Sigmoid colon (tissue), 7 donors: Measurements from ENCODE around the gene MAD1L1. TPM values are rescaled to one million over a fixed set of nuclear protein-coding genes. Genes with fewer than 3 reads are reported as not detected.
"Not testable (repeated sequence)": the region's sequence is repeated elsewhere in the genome, so short reads cannot be mapped to it uniquely, and the experiment has no call there.

ENCODE experiments used
- DNase-seq: peaks from one replicate; pipeline ENCODE4 v3.0.0-alpha.2; 2019
- H3K27ac ChIP-seq, 4 donors: fragments of 200-600 bp; sonication (generic); one replicate each; pipeline ENCODE4 v1.5.1; 2016 to 2019; ENCODE audit warnings: mild to moderate bottlenecking in 1 of 4
- H3K27me3 ChIP-seq, 3 donors: fragments of 200-600 bp; sonication (generic); one replicate each; pipeline ENCODE4 v1.5.1; 2019; ENCODE audit warnings: mild to moderate bottlenecking in 1 of 3
- H3K36me3 ChIP-seq, 4 donors: fragments of 200-600 bp; sonication (generic); one replicate each; pipeline ENCODE4 v1.5.1; 2016 to 2019
- H3K4me1 ChIP-seq, 4 donors: fragments of 200-600 bp; sonication (generic); one replicate each; pipeline ENCODE4 v1.5.1; 2017 to 2019
- H3K4me3 ChIP-seq, 4 donors: fragments of 200-600 bp; sonication (generic); one replicate each; pipeline ENCODE4 v1.5.1; 2017 to 2019; ENCODE audit warnings: mild to moderate bottlenecking in 2 of 4, moderate library complexity in 1 of 4
- H3K9me3 ChIP-seq, 4 donors: fragments of 200-600 bp in 3 of 4; sonication (generic) in 3 of 4; one replicate each; pipeline versions ENCODE4 v1.5.1 to v1.6.1; 2013 to 2019
- EP300 ChIP-seq, 4 donors: sonication (generic); formaldehyde crosslinking; IDR thresholded peaks; one replicate each; pipeline ENCODE4 v1.6.1; 2017; ENCODE audit warnings: antibody characterized with exemption in 4 of 4
- POLR2A ChIP-seq, 2 donors: fragments of 450-650 bp; IDR thresholded peaks; one replicate each; pipeline ENCODE4 v1.6.1; 2016; ENCODE audit warnings: antibody characterized with exemption in 2 of 2, mild to moderate bottlenecking in 2 of 2, moderate library complexity in 2 of 2
- POLR2AphosphoS5 ChIP-seq, 4 donors: sonication (generic); formaldehyde crosslinking; IDR thresholded peaks; one replicate each; pipeline ENCODE4 v1.6.1; 2017; ENCODE audit warnings: antibody characterized with exemption in 4 of 4
- WGBS, 2 donors: extraction: QIAGEN DNeasy Blood & Tissue Kit; methylation state at CpG; one replicate each; pipeline ENCODE4 v1.1.7; 2013; 5-methylcytosine and 5-hydroxymethylcytosine counted together
- intact Hi-C: fragments of 100-400 bp; cut with DNase I; formaldehyde crosslinking; loops from one replicate; pipeline ENCODE4 v1.15.1; 2023
- polyA plus RNA-seq, 3 donors: library from polyadenylated mRNA; stranded (reverse); fragments of 200-250 nt; gene quantifications; one replicate each; pipeline ENCODE4 v1.2.3, GENCODE V29; 2013
- total RNA-seq, 4 donors: library from RNA; depleted of rRNA; stranded (reverse); fragments of >200 nt; gene quantifications; one replicate each; pipeline ENCODE4 v1.1.0, GENCODE V29; 2016
- TF ChIP-seq, protein P1 (sequence below), 4 experiments: fragments of 450-650 bp in 3 of 4; fragments of 200-600 bp in 1 of 4; IDR thresholded peaks; one replicate each; pipeline ENCODE4 v1.5.1; 2016 to 2019; ENCODE audit warnings: antibody characterized with exemption in 4 of 4, mild to moderate bottlenecking in 3 of 4, moderate library complexity in 2 of 4
- donor health status: healthy with polysubstance abuse.
- donor health status: Bipolar disorder and iron deficiency.
- donor health status: healthy.

Gene MAD1L1
- total and polyA plus RNA-seq, 7 donors = 10.2 to 38.4 (median 20.6) TPM

- Histone ChIP-seq H3K4me3 (no peak overlapping the region), H3K9me3 (peaks cover 0 to 4% (median 0%) of the 10 kb centered on the region in 4 donors), H3K27ac (no peak overlapping the region), H3K4me1 (peaks cover 0 to 6% (median 0%) of the 10 kb centered on the region in 4 donors), H3K27me3 (no peaks in the 10 kb centered on the region), H3K36me3 (no peaks in the 10 kb centered on the region)
- intact Hi-C loops = no loop called here
- no peak for TF ChIP-seq POLR2AphosphoS5 (IDR thresholded peaks at IDR 0.05)
- no peak for TF ChIP-seq POLR2A (IDR thresholded peaks at IDR 0.05)
- TF ChIP-seq, protein P1, sequence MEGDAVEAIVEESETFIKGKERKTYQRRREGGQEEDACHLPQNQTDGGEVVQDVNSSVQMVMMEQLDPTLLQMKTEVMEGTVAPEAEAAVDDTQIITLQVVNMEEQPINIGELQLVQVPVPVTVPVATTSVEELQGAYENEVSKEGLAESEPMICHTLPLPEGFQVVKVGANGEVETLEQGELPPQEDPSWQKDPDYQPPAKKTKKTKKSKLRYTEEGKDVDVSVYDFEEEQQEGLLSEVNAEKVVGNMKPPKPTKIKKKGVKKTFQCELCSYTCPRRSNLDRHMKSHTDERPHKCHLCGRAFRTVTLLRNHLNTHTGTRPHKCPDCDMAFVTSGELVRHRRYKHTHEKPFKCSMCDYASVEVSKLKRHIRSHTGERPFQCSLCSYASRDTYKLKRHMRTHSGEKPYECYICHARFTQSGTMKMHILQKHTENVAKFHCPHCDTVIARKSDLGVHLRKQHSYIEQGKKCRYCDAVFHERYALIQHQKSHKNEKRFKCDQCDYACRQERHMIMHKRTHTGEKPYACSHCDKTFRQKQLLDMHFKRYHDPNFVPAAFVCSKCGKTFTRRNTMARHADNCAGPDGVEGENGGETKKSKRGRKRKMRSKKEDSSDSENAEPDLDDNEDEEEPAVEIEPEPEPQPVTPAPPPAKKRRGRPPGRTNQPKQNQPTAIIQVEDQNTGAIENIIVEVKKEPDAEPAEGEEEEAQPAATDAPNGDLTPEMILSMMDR (IDR thresholded peaks at IDR 0.05) = no peak
- no peak for TF ChIP-seq EP300 (IDR thresholded peaks at IDR 0.05)
- no peak for DNase-seq
- WGBS, 2 donors = 76 to 89% methylated on average over 15 of the region's 15 CpGs
These were observed 350.8 kb downstream of the MAD1L1 start for GRCh38 chr7:1881946-1882345.

- H3K36me3 ChIP-seq, intact Hi-C loops, DNase-seq, H3K9me3 ChIP-seq, H3K4me1 ChIP-seq, H3K27ac ChIP-seq, H3K4me3 ChIP-seq, H3K27me3 ChIP-seq: not testable (repeated sequence)
- 97 to 99% methylated on average over 5 to 6 of the region's 6 CpGs for WGBS, 2 donors
These were observed 356.1 kb downstream of the MAD1L1 start for GRCh38 chr7:1876641-1877040.

- H3K9me3 ChIP-seq, intact Hi-C loops, H3K27me3 ChIP-seq, H3K36me3 ChIP-seq, H3K4me1 ChIP-seq, DNase-seq, H3K4me3 ChIP-seq, H3K27ac ChIP-seq: not testable (repeated sequence)
- TF ChIP-seq, protein P1 (IDR thresholded peaks at IDR 0.05) = peak in 1 of 4 experiments; percentile 31
- 34 to 43% methylated on average over 29 of the region's 29 CpGs for WGBS, 2 donors
These were observed 357.1 kb downstream of the MAD1L1 start for GRCh38 chr7:1875392-1876199.

- intact Hi-C loops = not testable (repeated sequence)
These were observed 358.0 kb downstream of the MAD1L1 start for GRCh38 chr7:1874590-1875391.

DNA sequence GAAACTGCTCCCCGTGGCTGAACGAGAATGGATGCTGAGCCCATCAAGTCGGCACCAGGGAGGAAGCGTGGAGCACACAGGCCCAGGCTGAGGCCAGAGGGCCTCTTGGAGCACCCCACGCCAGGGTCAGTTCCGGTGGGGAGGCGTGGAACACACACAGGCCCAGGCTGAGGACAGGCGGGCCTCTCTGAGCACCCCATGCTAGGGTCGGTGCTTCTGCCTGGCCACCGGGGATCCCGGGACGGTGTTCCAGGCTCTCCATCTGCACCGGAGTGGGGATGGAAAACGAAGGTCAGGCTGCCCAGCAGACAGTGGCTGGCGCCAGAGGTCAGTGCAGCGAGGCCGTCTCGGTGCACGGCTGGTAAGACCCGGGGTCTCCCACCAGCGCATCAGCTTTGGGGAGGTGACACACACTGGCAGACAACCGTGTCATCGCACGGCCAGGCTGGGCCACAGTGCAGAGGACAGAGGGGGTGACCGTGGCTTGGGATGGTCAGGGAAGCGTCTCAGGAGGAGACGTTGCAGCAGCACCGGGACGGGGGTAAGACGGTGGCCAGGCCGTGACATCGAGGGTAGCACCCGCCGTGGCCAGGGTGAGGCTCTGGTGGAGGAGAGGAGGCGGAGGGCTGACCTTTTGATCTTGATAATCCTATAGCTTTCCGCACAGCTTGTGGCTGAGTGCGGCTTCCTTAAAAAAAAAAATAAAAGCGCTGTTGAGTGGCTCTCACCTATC, 358.7 kb downstream of the MAD1L1 start:
- Histone ChIP-seq H3K36me3 (no peaks in the 10 kb centered on the region), H3K9me3 (peaks cover 0 to 4% (median 0%) of the 10 kb centered on the region in 4 donors), H3K27me3 (no peaks in the 10 kb centered on the region), H3K4me1 (no peaks in the 10 kb centered on the region), H3K27ac (no peak overlapping the region), H3K4me3 (no peak overlapping the region)
- TF ChIP-seq POLR2AphosphoS5 (IDR thresholded peaks at IDR 0.05) = no peak
- TF ChIP-seq, protein P1 (IDR thresholded peaks at IDR 0.05) = no peak
- no peak for TF ChIP-seq POLR2A (IDR thresholded peaks at IDR 0.05)
- no peak for DNase-seq
- 92 to 94% methylated on average over 38 of the region's 38 CpGs for WGBS, 2 donors
- intact Hi-C loops = no loop called here

More at GRCh38 chr7:1874590-1875391, 358.0 kb downstream of the MAD1L1 start:
- not testable (repeated sequence) for H3K4me3 ChIP-seq, H3K27ac ChIP-seq, H3K9me3 ChIP-seq, DNase-seq, H3K4me1 ChIP-seq, H3K36me3 ChIP-seq, H3K27me3 ChIP-seq
- 28 to 63% methylated on average over 20 to 21 of the region's 21 CpGs for WGBS, 2 donors
